Neural crest cell (in vitro differentiated cells): ENCODE measurements around the gene NPLOC4. TPM values are rescaled to one million over a fixed set of nuclear protein-coding genes. Genes with fewer than 3 reads are reported as not detected.
"Not testable (repeated sequence)": the region's sequence is repeated elsewhere in the genome, so short reads cannot be mapped to it uniquely, and the experiment has no call there.

Experiments
- DNase-seq: peaks from one replicate; pipeline ENCODE4 v3.0.0; 2021; ENCODE audit warnings: low read depth, mixed read lengths, low spot score
- H3K27ac Mint-ChIP-seq: one replicate; pipeline ENCODE4 v1.8.0; 2021; ENCODE audit warnings: mild to moderate bottlenecking, mixed read lengths; ENCODE audit not compliant: unreplicated experiment
- H3K27me3 Mint-ChIP-seq: 2 replicates; pipeline ENCODE4 v1.8.0; 2021; ENCODE audit warnings: low read depth, mild to moderate bottlenecking, mixed read lengths
- H3K36me3 Mint-ChIP-seq: 2 replicates; pipeline ENCODE4 v1.8.0; 2021; ENCODE audit warnings: low read depth, mild to moderate bottlenecking, mixed read lengths
- H3K4me1 Mint-ChIP-seq: 2 replicates; pipeline ENCODE4 v1.8.0; 2021; ENCODE audit warnings: mixed read lengths
- H3K4me3 Mint-ChIP-seq: one replicate; pipeline ENCODE4 v1.8.0; 2021; ENCODE audit warnings: mild to moderate bottlenecking, mixed read lengths
- H3K9me3 Mint-ChIP-seq: 2 replicates; pipeline ENCODE4 v1.8.0; 2021; ENCODE audit warnings: mixed read lengths
- CTCF ChIP-seq: fragments of 200-600 bp; sonication (generic); conservative IDR thresholded peaks from 2 replicates; pipeline ENCODE4 v1.5.0; 2021; ENCODE audit warnings: antibody characterized with exemption, mild to moderate bottlenecking
- total RNA-seq: library from RNA; stranded (reverse); gene quantifications from 2 replicates; pipeline ENCODE4 v1.2.1, GENCODE V29; 2021

The NPLOC4 gene
- total RNA-seq, 1 donor from 2014 or later: 97.7 TPM

- peaks cover 26% of the 10 kb centered on the region for H3K27me3 Mint-ChIP-seq
- peaks cover 3% of the 10 kb centered on the region for H3K9me3 Mint-ChIP-seq
- H3K27ac Mint-ChIP-seq: no peak overlapping the region
- no peaks in the 10 kb centered on the region for H3K36me3 Mint-ChIP-seq
- no peak overlapping the region for H3K4me3 Mint-ChIP-seq
- no peak for TF ChIP-seq CTCF
- peaks cover 3% of the 10 kb centered on the region for H3K4me1 Mint-ChIP-seq
- no peak for DNase-seq
Observed at GRCh38 chr17:81532490-81533287, 104.2 kb downstream of the NPLOC4 start.

GRCh38 chr17:81531998-81532404, 104.9 kb downstream of the NPLOC4 start:
- not testable (repeated sequence) for H3K4me3 Mint-ChIP-seq, DNase-seq, H3K27ac Mint-ChIP-seq, H3K9me3 Mint-ChIP-seq, H3K36me3 Mint-ChIP-seq, H3K4me1 Mint-ChIP-seq
- peaks cover 21% of the 10 kb centered on the region for H3K27me3 Mint-ChIP-seq

GRCh38 chr17:81531013-81531412, 105.9 kb downstream of the NPLOC4 start:
- H3K36me3 Mint-ChIP-seq, H3K9me3 Mint-ChIP-seq, H3K27ac Mint-ChIP-seq, DNase-seq, H3K4me3 Mint-ChIP-seq, H3K4me1 Mint-ChIP-seq: not testable (repeated sequence)
- peaks cover 15% of the 10 kb centered on the region for H3K27me3 Mint-ChIP-seq

- H3K4me1 Mint-ChIP-seq: no peaks in the 10 kb centered on the region
- H3K9me3 Mint-ChIP-seq: peaks cover 3% of the 10 kb centered on the region
- no peak overlapping the region for H3K27ac Mint-ChIP-seq
- peaks cover 6% of the 10 kb centered on the region for H3K27me3 Mint-ChIP-seq
- no peak for DNase-seq
- H3K4me3 Mint-ChIP-seq: no peak overlapping the region
- no peaks in the 10 kb centered on the region for H3K36me3 Mint-ChIP-seq
- no peak for TF ChIP-seq CTCF
Observed at GRCh38 chr17:81529437-81529803, 107.5 kb downstream of the NPLOC4 start.

- DNase-seq: no peak
- TF ChIP-seq CTCF: no peak
- Mint-ChIP-seq H3K27ac (no peak overlapping the region), H3K27me3 (peaks cover 4% of the 10 kb centered on the region), H3K36me3 (no peaks in the 10 kb centered on the region), H3K4me3 (no peak overlapping the region), H3K9me3 (peaks cover 3% of the 10 kb centered on the region), H3K4me1 (no peaks in the 10 kb centered on the region)
Observed at GRCh38 chr17:81528651-81529436, 108.1 kb downstream of the NPLOC4 start.

- Mint-ChIP-seq H3K4me1 (peaks cover 1% of the 10 kb centered on the region), H3K4me3 (no peak overlapping the region), H3K27ac (no peak overlapping the region), H3K9me3 (peaks cover under 1% of the 10 kb centered on the region), H3K36me3 (no peaks in the 10 kb centered on the region), H3K27me3 (peaks cover 2% of the 10 kb centered on the region)
- DNase-seq: no peak
- no peak for TF ChIP-seq CTCF
Observed at GRCh38 chr17:81528384-81528650, 108.6 kb downstream of the NPLOC4 start.
